22Rv1 (cell line): Measurements from ENCODE around the gene SYMPK.

ENCODE experiments used
- CTCF ChIP-seq: fragments of 450-650 bp; IDR thresholded peaks from 2 replicates; pipeline ENCODE4 v1.5.1; 2017; ENCODE audit warnings: mild to moderate bottlenecking
- ZFX ChIP-seq: fragments of 450-650 bp; IDR thresholded peaks from 2 replicates; pipeline ENCODE4 v1.6.1; 2017; ENCODE audit warnings: antibody characterized with exemption, borderline replicate concordance

- TF ChIP-seq CTCF: no peak
- TF ChIP-seq ZFX: no peak
These were observed 69.8 kb downstream of the SYMPK start for GRCh38 chr19:45793178-45793564.
